SK-N-SH (cell line): ENCODE data around the gene CC2D2B. TPM values are rescaled to one million over a fixed set of nuclear protein-coding genes. Genes with fewer than 3 reads are reported as not detected.
"Not testable (repeated sequence)": the region's sequence is repeated elsewhere in the genome, so short reads cannot be mapped to it uniquely, and the experiment has no call there.

Experiments used
- CTCF ChIA-PET: fragments of 300-600, 350-600 bp; formaldehyde crosslinking; extraction: SDS; loops from one replicate; lab custom pipeline; 2021; lab: Yijun Ruan, JAX
- POLR2A ChIA-PET: fragments of 350-600 bp; sonication (Branson Sonifier 250); formaldehyde crosslinking; extraction: SDS; loops from one replicate; lab custom pipeline; 2020; ENCODE audit warnings: antibody characterized with exemption, inconsistent platforms; lab: Yijun Ruan, JAX
- DNase-seq: peaks from one replicate; pipeline ENCODE4 v3.0.0; 2012
- H2AFZ ChIP-seq: fragments of 200-600 bp; sonication (generic); 2 replicates; pipeline ENCODE4 v1.8.1; 2016; ENCODE audit warnings: antibody characterized with exemption, mild to moderate bottlenecking, low read depth
- H3F3A ChIP-seq: fragments of 200-600 bp; sonication (generic); replicated peaks from 2 replicates; pipeline ENCODE3; 2016; ENCODE audit warnings: antibody characterized with exemption, mild to moderate bottlenecking; ENCODE audit not compliant: insufficient read depth
- H3K27ac ChIP-seq, 2 experiments: fragments of 200-500 bp in 1 of 2; fragments of 200-600 bp in 1 of 2; sonication (Bioruptor generic) in 1 of 2; sonication (generic), shearing (Covaris generic) in 1 of 2; 2 replicates each; pipeline versions ENCODE4 v1.5.1 to v1.6.1; 2014 to 2016; ENCODE audit warnings: low read depth in 2 of 2, inconsistent platforms in 1 of 2, low read length in 1 of 2, mild to moderate bottlenecking in 1 of 2, mixed read lengths in 1 of 2
- H3K27me3 ChIP-seq: fragments of 200-600 bp; sonication (generic), shearing (Covaris generic); 2 replicates; pipeline ENCODE4 v1.6.1; 2016; ENCODE audit warnings: mixed run types; ENCODE audit not compliant: insufficient read depth
- H3K36me3 ChIP-seq, 2 experiments: fragments of 200-500 bp in 1 of 2; fragments of 200-600 bp in 1 of 2; sonication (Bioruptor generic) in 1 of 2; sonication (generic) in 1 of 2; replicated peaks in 1 of 2; 2 replicates each; pipeline versions ENCODE3 to v1.5.1; 2014 to 2016; ENCODE audit warnings: low read length in 1 of 2, mild to moderate bottlenecking in 1 of 2; ENCODE audit not compliant: insufficient read depth in 2 of 2, control insufficient read depth in 1 of 2
- H3K4me1 ChIP-seq, 2 experiments: fragments of 200-500 bp in 1 of 2; fragments of 200-600 bp in 1 of 2; sonication (Bioruptor generic) in 1 of 2; sonication (generic), shearing (Covaris generic) in 1 of 2; 2 replicates each; pipeline versions ENCODE4 v1.5.1 to v1.6.1; 2014 to 2016; ENCODE audit warnings: low read depth in 1 of 2, low read length in 1 of 2, mixed run types in 1 of 2; ENCODE audit not compliant: insufficient read depth in 2 of 2, control insufficient read depth in 1 of 2
- H3K4me2 ChIP-seq: fragments of 200-600 bp; sonication (generic), shearing (Covaris generic); 2 replicates; pipeline ENCODE4 v1.6.1; 2017; ENCODE audit warnings: mixed run types
- H3K4me3 ChIP-seq, 2 experiments: fragments of 200-500 bp in 1 of 2; fragments of 200-600 bp in 1 of 2; sonication (Bioruptor generic) in 1 of 2; sonication (generic), shearing (Covaris generic) in 1 of 2; 2 replicates each; pipeline versions ENCODE4 v1.5.1 to v1.8.1; 2014 to 2016; ENCODE audit warnings: low read depth in 2 of 2, inconsistent platforms in 1 of 2, low read length in 1 of 2, mild to moderate bottlenecking in 1 of 2, mixed read lengths in 1 of 2, moderate library complexity in 1 of 2
- H3K79me2 ChIP-seq: fragments of 200-600 bp; sonication (generic); 2 replicates; pipeline ENCODE4 v1.8.1; 2017; ENCODE audit warnings: mild to moderate bottlenecking; ENCODE audit not compliant: insufficient read depth
- H3K9ac ChIP-seq: fragments of 200-600 bp; sonication (generic); 2 replicates; pipeline ENCODE4 v1.6.1; 2017; ENCODE audit warnings: mixed run types
- H3K9me2 ChIP-seq: fragments of 200-600 bp; sonication (generic); 2 replicates; pipeline ENCODE4 v1.6.1; 2017; ENCODE audit warnings: mixed run types
- H3K9me3 ChIP-seq: fragments of 200-600 bp; sonication (generic); 2 replicates; pipeline ENCODE4 v1.6.1; 2017; ENCODE audit warnings: mixed run types, mild to moderate bottlenecking, moderate library complexity
- H4K20me1 ChIP-seq: fragments of 200-600 bp; sonication (generic); 2 replicates; pipeline ENCODE4 v1.6.1; 2017; ENCODE audit warnings: mild to moderate bottlenecking, mixed run types; ENCODE audit not compliant: insufficient read depth
- FOSL2 ChIP-seq: IDR thresholded peaks from 2 replicates; pipeline ENCODE4 v1.4.0; 2012; ENCODE audit warnings: low read depth, mild to moderate bottlenecking, moderate library complexity, borderline replicate concordance
- FOXJ3 ChIP-seq: sonication (generic); formaldehyde crosslinking; IDR thresholded peaks from 2 replicates; pipeline ENCODE4 v1.5.1; 2020; ENCODE audit warnings: mild to moderate bottlenecking, missing genetic modification reagents
- JUND ChIP-seq: IDR thresholded peaks from 2 replicates; pipeline ENCODE4 v1.4.0; 2012
- RAD21 ChIP-seq: IDR thresholded peaks from 2 replicates; pipeline ENCODE4 v1.6.1; 2012; ENCODE audit warnings: mild to moderate bottlenecking, low read length
- RCOR1 ChIP-seq: fragments of 150-350 bp; IDR thresholded peaks from 2 replicates; pipeline ENCODE4 v1.6.1; 2017; ENCODE audit warnings: antibody characterized with exemption, low read length
- TCF12 ChIP-seq: IDR thresholded peaks from 2 replicates; pipeline ENCODE4 v1.4.0; 2012
- USF2 ChIP-seq: fragments of 150-350 bp; IDR thresholded peaks from 2 replicates; pipeline ENCODE4 v1.6.1; 2017; ENCODE audit warnings: antibody characterized with exemption, low read length, low read depth, borderline replicate concordance
- WGBS: methylation state at CpG from one replicate; pipeline ENCODE4 v1.1.6; 2017; ENCODE audit warnings: low lambda C conversion rate; 5-methylcytosine and 5-hydroxymethylcytosine counted together
- polyA plus RNA-seq, 3 experiments: library from polyadenylated mRNA; depleted of rRNA; stranded (reverse); fragments of >200 nt; gene quantifications; 2 replicates each; pipeline ENCODE4 v1.2.3, GENCODE V29; 2012

The CC2D2B gene
- polyA plus RNA-seq, 1 of the 3 experiments (the other 2 are of a cell fraction), result not detected

GRCh38 chr10:95896071-95896850 lies 11.5 kb upstream of the CC2D2B start:
- Histone ChIP-seq H3K4me3 (no peak overlapping the region), H3K9ac (no peak overlapping the region), H3K79me2 (no peaks in the 10 kb centered on the region), H3K4me2 (no peak overlapping the region), H3F3A (no peaks in the 10 kb centered on the region), H3K9me2 (no peaks in the 10 kb centered on the region), H3K4me1 (no peaks in the 10 kb centered on the region), H3K9me3 (no peaks in the 10 kb centered on the region), H4K20me1 (no peaks in the 10 kb centered on the region), H3K36me3 (peaks cover 18 to 31% of the 10 kb centered on the region in 2 experiments), H3K27me3 (no peaks in the 10 kb centered on the region), H3K27ac (no peak overlapping the region), H2AFZ (no peak overlapping the region)
- TF ChIP-seq RAD21, result no peak
- TF ChIP-seq FOSL2, result no peak
- no peak for TF ChIP-seq FOXJ3 (CRISPR knock-in tag)
- no peak for TF ChIP-seq USF2
- TF ChIP-seq RCOR1, result no peak
- no peak for TF ChIP-seq TCF12
- no peak for TF ChIP-seq JUND
- ChIA-PET POLR2A (no interaction called here), CTCF (interaction anchor here (1.1 kb wide), 1 partner anchor 11 kb away, joined by 3 read pairs; no protein-coding TSS in a partner anchor)
- DNase-seq, result no peak
- WGBS, result 98% methylated on average over 4 of the region's 4 CpGs

- H3K9ac ChIP-seq, H2AFZ ChIP-seq, H3K9me2 ChIP-seq, H4K20me1 ChIP-seq, H3K79me2 ChIP-seq, H3K27me3 ChIP-seq, DNase-seq, H3K9me3 ChIP-seq, H3K27ac ChIP-seq, H3K4me1 ChIP-seq, H3F3A ChIP-seq, H3K4me3 ChIP-seq, POLR2A ChIA-PET, H3K4me2 ChIP-seq: not testable (repeated sequence)
- 94% methylated on average over 12 of the region's 12 CpGs for WGBS
- peaks cover 12 to 23% of the 10 kb centered on the region in 2 experiments for H3K36me3 ChIP-seq
- CTCF ChIA-PET, result interaction anchor here (0.6 to 1.1 kb wide), 2 partner anchors 9 to 42 kb away, joined by 3 read pairs; no protein-coding TSS in a partner anchor
These were observed 1.7 kb upstream of the CC2D2B start for GRCh38 chr10:95905897-95906580.
